Right renal cortex interstitium (tissue), 3 donors: ENCODE results near the gene CFAP210. TPM values are rescaled to one million over a fixed set of nuclear protein-coding genes. Genes with fewer than 3 reads are reported as not detected.
A peak's percentile ranks its signal among the peaks of the same experiment; 100 is the strongest.

Experiments used
- DNase-seq, 3 donors: peaks; one replicate each; pipeline ENCODE4 v3.0.0-alpha.2; 2013; ENCODE audit warnings: low read depth in 3 of 3, low spot score in 2 of 3
- polyA plus RNA-seq, 3 donors: library from polyadenylated mRNA; unstranded; fragments of 120-200 nt; gene quantifications; one replicate each; pipeline ENCODE4 v1.2.1, GENCODE V29; 2013; ENCODE audit not compliant: insufficient read length in 3 of 3

The CFAP210 gene
- polyA plus RNA-seq = 1 to 10 TPM; 1.2 to 3.4 (median 2.4) TPM

- DNase-seq = peak; percentile 89 to 93 (median 93)
These were observed at the start of gene CFAP210, which contains the start of gene PHOSPHO2 for GRCh38 chr2:169694113-169694893. Gene CFAP210, minus strand, starts transcription at chr2:169694405. Its CDS starts 78 bp downstream, at chr2:169694327. Gene PHOSPHO2, plus strand, starts transcription at chr2:169694469. Its CDS starts 6,503 bp downstream, at chr2:169700972.

- no peak for DNase-seq
These were observed 49.3 kb upstream of the CFAP210 start for GRCh38 chr2:169743549-169743948.

- no peak for DNase-seq
These were observed 45.1 kb upstream of the CFAP210 start for GRCh38 chr2:169739351-169739750.

GRCh38 chr2:169738566-169739229, 44.5 kb upstream of the CFAP210 start:
- DNase-seq = no peak

- no peak for DNase-seq
These were observed 42.7 kb upstream of the CFAP210 start for GRCh38 chr2:169736902-169737301.

GRCh38 chr2:169735623-169736022, 41.4 kb upstream of the CFAP210 start:
- no peak for DNase-seq

GRCh38 chr2:169734169-169734847, 40.1 kb upstream of the CFAP210 start:
- no peak for DNase-seq

- DNase-seq = no peak
These were observed 38.6 kb upstream of the CFAP210 start for GRCh38 chr2:169732583-169733358.

- DNase-seq = no peak
These were observed 37.9 kb upstream of the CFAP210 start for GRCh38 chr2:169732075-169732474.

- no peak for DNase-seq
These were observed 35.0 kb upstream of the CFAP210 start for GRCh38 chr2:169729274-169729605.

- no peak for DNase-seq
These were observed 32.9 kb upstream of the CFAP210 start for GRCh38 chr2:169727065-169727464.

GRCh38 chr2:169721016-169721415, 26.8 kb upstream of the CFAP210 start:
- no peak for DNase-seq

GRCh38 chr2:169718930-169719504, 24.8 kb upstream of the CFAP210 start:
- DNase-seq = no peak

GRCh38 chr2:169717691-169718063, 23.5 kb upstream of the CFAP210 start:
- no peak for DNase-seq

- DNase-seq = no peak
These were observed 22.9 kb upstream of the CFAP210 start for GRCh38 chr2:169716938-169717690.

- DNase-seq = no peak
These were observed 22.2 kb upstream of the CFAP210 start for GRCh38 chr2:169716238-169716886.

GRCh38 chr2:169715379-169716237, 21.4 kb upstream of the CFAP210 start:
- DNase-seq = no peak

- DNase-seq = no peak
These were observed 20.5 kb upstream of the CFAP210 start for GRCh38 chr2:169714699-169715098.
